HEK293T (cell line): ENCODE data around the gene TWIST2.

Source experiments
- CTCF ChIA-PET: fragments of 350-600 bp; formaldehyde crosslinking; extraction: SDS; loops from one replicate; lab custom pipeline; 2021; ENCODE audit warnings: antibody characterized with exemption, inconsistent platforms; lab: Yijun Ruan, JAX
- POLR2A ChIA-PET: fragments of 350-600 bp; formaldehyde crosslinking; extraction: SDS; loops from one replicate; lab custom pipeline; 2020; ENCODE audit warnings: antibody characterized with exemption, inconsistent platforms; lab: Yijun Ruan, JAX
- DNase-seq: peaks from one replicate; pipeline ENCODE4 v3.0.0; 2012; ENCODE audit warnings: mixed read lengths; ENCODE audit errors: extremely low spot score
- ARNT ChIP-seq: fragments of 450-650 bp; IDR thresholded peaks from 2 replicates; pipeline ENCODE4 v1.6.1; 2017; ENCODE audit warnings: mild to moderate bottlenecking
- BHLHE40 ChIP-seq: fragments of 450-650 bp; IDR thresholded peaks from 2 replicates; pipeline ENCODE4 v1.6.1; 2016; ENCODE audit warnings: mild to moderate bottlenecking, moderate library complexity, borderline replicate concordance
- CTBP1 ChIP-seq: fragments of 450-650 bp; IDR thresholded peaks from 2 replicates; pipeline ENCODE4 v1.6.1; 2016; ENCODE audit warnings: borderline replicate concordance
- ELF4 ChIP-seq: fragments of 450-650 bp; IDR thresholded peaks from 2 replicates; pipeline ENCODE4 v1.6.1; 2017; ENCODE audit warnings: antibody characterized with exemption
- FOXA1 ChIP-seq: fragments of 450-650 bp; IDR thresholded peaks from 2 replicates; pipeline ENCODE4 v1.6.1; 2016; ENCODE audit warnings: mild to moderate bottlenecking
- FOXK2 ChIP-seq: fragments of 450-650 bp; IDR thresholded peaks from 2 replicates; pipeline ENCODE4 v1.6.1; 2016; ENCODE audit warnings: mild to moderate bottlenecking
- FOXM1 ChIP-seq: fragments of 450-650 bp; IDR thresholded peaks from 2 replicates; pipeline ENCODE4 v1.6.1; 2017; ENCODE audit warnings: mild to moderate bottlenecking, borderline replicate concordance
- HDGF ChIP-seq: fragments of 450-650 bp; IDR thresholded peaks from 2 replicates; pipeline ENCODE4 v1.6.1; 2017; ENCODE audit warnings: antibody characterized with exemption, borderline replicate concordance
- L3MBTL2 ChIP-seq: fragments of 450-650 bp; conservative IDR thresholded peaks from 2 replicates; pipeline ENCODE4 v1.6.1; 2016; ENCODE audit warnings: mild to moderate bottlenecking
- LEF1 ChIP-seq: fragments of 450-650 bp; IDR thresholded peaks from 2 replicates; pipeline ENCODE4 v1.6.1; 2017; ENCODE audit warnings: mild to moderate bottlenecking, borderline replicate concordance
- NFRKB ChIP-seq: fragments of 450-650 bp; IDR thresholded peaks from 2 replicates; pipeline ENCODE4 v1.6.1; 2016; ENCODE audit warnings: mild to moderate bottlenecking, moderate library complexity
- PKNOX1 ChIP-seq: fragments of 450-650 bp; IDR thresholded peaks from 2 replicates; pipeline ENCODE4 v1.6.1; 2016
- SP1 ChIP-seq: fragments of 450-650 bp; IDR thresholded peaks from 2 replicates; pipeline ENCODE4 v1.6.1; 2017
- SUZ12 ChIP-seq: fragments of 450-650 bp; IDR thresholded peaks from 2 replicates; pipeline ENCODE4 v1.6.1; 2016; ENCODE audit warnings: mild to moderate bottlenecking
- TARDBP ChIP-seq: fragments of 450-650 bp; IDR thresholded peaks from 2 replicates; pipeline ENCODE4 v1.6.1; 2016
- ZNF384 ChIP-seq: fragments of 450-650 bp; IDR thresholded peaks from 2 replicates; pipeline ENCODE4 v1.6.1; 2016

Gene TWIST2

GRCh38 chr2:238817891-238818290 lies 30.0 kb upstream of the TWIST2 start:
- TF ChIP-seq NFRKB, result no peak
- no peak for TF ChIP-seq SUZ12
- no peak for TF ChIP-seq FOXA1
- no peak for TF ChIP-seq LEF1
- TF ChIP-seq L3MBTL2, result no peak
- no peak for TF ChIP-seq FOXM1
- TF ChIP-seq CTBP1, result no peak
- no peak for TF ChIP-seq TARDBP
- no peak for TF ChIP-seq BHLHE40
- no peak for TF ChIP-seq ELF4
- no peak for TF ChIP-seq ZNF384
- TF ChIP-seq PKNOX1, result no peak
- no peak for TF ChIP-seq HDGF
- no peak for TF ChIP-seq ARNT
- TF ChIP-seq SP1, result no peak
- no peak for TF ChIP-seq FOXK2
- CTCF ChIA-PET, result no interaction called here
- no peak for DNase-seq
- POLR2A ChIA-PET, result no interaction called here

- TF ChIP-seq BHLHE40, result no peak
- TF ChIP-seq HDGF, result no peak
- no peak for TF ChIP-seq TARDBP
- TF ChIP-seq L3MBTL2, result no peak
- TF ChIP-seq ZNF384, result no peak
- no peak for TF ChIP-seq SP1
- TF ChIP-seq ELF4, result no peak
- no peak for TF ChIP-seq FOXA1
- no peak for TF ChIP-seq LEF1
- no peak for TF ChIP-seq NFRKB
- no peak for TF ChIP-seq PKNOX1
- no peak for TF ChIP-seq SUZ12
- TF ChIP-seq ARNT, result no peak
- TF ChIP-seq FOXK2, result no peak
- no peak for TF ChIP-seq CTBP1
- TF ChIP-seq FOXM1, result no peak
- CTCF ChIA-PET, result no interaction called here
- POLR2A ChIA-PET, result no interaction called here
- DNase-seq, result no peak
These were observed 29.3 kb upstream of the TWIST2 start for GRCh38 chr2:238818561-238818960.

GRCh38 chr2:238820197-238820596 lies 27.7 kb upstream of the TWIST2 start:
- DNase-seq, result no peak
- ChIA-PET CTCF (no interaction called here), POLR2A (no interaction called here)
- TF ChIP-seq BHLHE40 (no peak), NFRKB (no peak), ARNT (no peak), L3MBTL2 (no peak), PKNOX1 (no peak), FOXM1 (no peak)

GRCh38 chr2:238820916-238821315 lies 27.0 kb upstream of the TWIST2 start:
- ChIA-PET POLR2A (no interaction called here), CTCF (no interaction called here)
- no peak for TF ChIP-seq ARNT
- no peak for TF ChIP-seq PKNOX1
- TF ChIP-seq FOXK2, result no peak
- no peak for TF ChIP-seq HDGF
- no peak for TF ChIP-seq NFRKB
- no peak for TF ChIP-seq CTBP1
- TF ChIP-seq BHLHE40, result no peak
- TF ChIP-seq FOXA1, result no peak
- TF ChIP-seq ELF4, result no peak
- TF ChIP-seq L3MBTL2, result no peak
- TF ChIP-seq SP1, result no peak
- TF ChIP-seq SUZ12, result no peak
- TF ChIP-seq FOXM1, result no peak
- no peak for TF ChIP-seq ZNF384
- no peak for TF ChIP-seq TARDBP
- TF ChIP-seq LEF1, result no peak
- DNase-seq, result no peak

- ChIA-PET CTCF (interaction anchor here (0.8 kb wide), 1 partner anchor 17 kb away, joined by 3 read pairs; no protein-coding TSS in a partner anchor), POLR2A (no interaction called here)
- TF ChIP-seq FOXM1, result no peak
- TF ChIP-seq CTBP1, result no peak
- TF ChIP-seq SUZ12, result no peak
- peak; percentile 70; the same call in 1 of the 2 replicates for TF ChIP-seq L3MBTL2
- no peak for DNase-seq
These were observed 26.5 kb upstream of the TWIST2 start for GRCh38 chr2:238821391-238821790.

- ChIA-PET CTCF (interaction anchor here (0.8 kb wide), 1 partner anchor 17 kb away, joined by 3 read pairs; no protein-coding TSS in a partner anchor), POLR2A (no interaction called here)
- DNase-seq, result no peak
- TF ChIP-seq FOXA1 (no peak), SUZ12 (no peak)
These were observed 25.8 kb upstream of the TWIST2 start for GRCh38 chr2:238821944-238822670.
